ENCODE data around the gene FAM107B.

Gene FAM107B

GRCh38 chr10:14798636-14799035, 23.9 kb upstream of the FAM107B start:
- no peak overlapping the region for H3K4me3 ChIP-seq (ENCODE audit: low read depth, low read length)
- TF ChIP-seq CTCF (IDR thresholded peaks at IDR 0.05; ENCODE audit: low read depth, low read length) = no peak

- no peak for TF ChIP-seq CTCF (IDR thresholded peaks at IDR 0.05; ENCODE audit: low read depth, low read length)
- no peak overlapping the region for H3K4me3 ChIP-seq (ENCODE audit: low read depth, low read length)
Observed at GRCh38 chr10:14787938-14788337, 13.2 kb upstream of the FAM107B start.

- TF ChIP-seq CTCF (IDR thresholded peaks at IDR 0.05; ENCODE audit: low read depth, low read length) = no peak
- H3K4me3 ChIP-seq (ENCODE audit: low read depth, low read length) = no peak overlapping the region
Observed at GRCh38 chr10:14784459-14785055, 9.9 kb upstream of the FAM107B start.

GRCh38 chr10:14782691-14783363, 8.1 kb upstream of the FAM107B start:
- H3K4me3 ChIP-seq (ENCODE audit: low read depth, low read length) = no peak overlapping the region
- no peak for TF ChIP-seq CTCF (IDR thresholded peaks at IDR 0.05; ENCODE audit: low read depth, low read length)

GRCh38 chr10:14781763-14782162, 7.1 kb upstream of the FAM107B start:
- no peak overlapping the region for H3K4me3 ChIP-seq (ENCODE audit: low read depth, low read length)
- TF ChIP-seq CTCF (IDR thresholded peaks at IDR 0.05; ENCODE audit: low read depth, low read length) = no peak

- no peak for TF ChIP-seq CTCF (IDR thresholded peaks at IDR 0.05; ENCODE audit: low read depth, low read length)
- H3K4me3 ChIP-seq (ENCODE audit: low read depth, low read length) = no peak overlapping the region
Observed at GRCh38 chr10:14779001-14779651, 4.4 kb upstream of the FAM107B start.

- TF ChIP-seq CTCF (IDR thresholded peaks at IDR 0.05; ENCODE audit: low read depth, low read length) = no peak
- H3K4me3 ChIP-seq (ENCODE audit: low read depth, low read length) = no peak overlapping the region
Observed at GRCh38 chr10:14776546-14776945, 1.8 kb upstream of the FAM107B start.

All from WI38 (cell line).